GM12864 (cell line): ENCODE measurements around the gene ZNF778.
"Not testable (repeated sequence)": the region's sequence is repeated elsewhere in the genome, so short reads cannot be mapped to it uniquely, and the experiment has no call there.

Experiments
- DNase-seq: peaks from one replicate; pipeline ENCODE4 v3.0.0-alpha.2; 2011; ENCODE audit warnings: low read depth
- H3K4me3 ChIP-seq: 2 replicates; pipeline ENCODE4 v1.5.1; 2011; ENCODE audit warnings: mild to moderate bottlenecking, low read depth, low read length, control low read depth
- CTCF ChIP-seq: IDR thresholded peaks from 2 replicates; pipeline ENCODE4 v1.5.1; 2011; ENCODE audit warnings: low read depth, mild to moderate bottlenecking, moderate library complexity, low read length, control low read depth, inconsistent platforms; ENCODE audit errors: missing control alignments

The ZNF778 gene

GRCh38 chr16:89187770-89188392 is 29.6 kb upstream of the ZNF778 start:
- no peak overlapping the region for H3K4me3 ChIP-seq
- no peak for TF ChIP-seq CTCF
- no peak for DNase-seq

GRCh38 chr16:89188471-89189357 is 28.8 kb upstream of the ZNF778 start:
- not testable (repeated sequence) for H3K4me3 ChIP-seq

GRCh38 chr16:89189358-89190025 is 28.0 kb upstream of the ZNF778 start:
- no peak for DNase-seq
- TF ChIP-seq CTCF: no peak

More at GRCh38 chr16:89188471-89189357, 28.8 kb upstream of the ZNF778 start:
- not testable (repeated sequence) for DNase-seq

GRCh38 chr16:89190150-89190958 is 27.1 kb upstream of the ZNF778 start:
- no peak overlapping the region for H3K4me3 ChIP-seq
- no peak for DNase-seq
- no peak for TF ChIP-seq CTCF

More at GRCh38 chr16:89189358-89190025, 28.0 kb upstream of the ZNF778 start:
- no peak overlapping the region for H3K4me3 ChIP-seq

GRCh38 chr16:89191033-89191900 is 26.2 kb upstream of the ZNF778 start:
- no peak for DNase-seq
- no peak overlapping the region for H3K4me3 ChIP-seq
- TF ChIP-seq CTCF: no peak

GRCh38 chr16:89191901-89192185 is 25.7 kb upstream of the ZNF778 start:
- no peak for DNase-seq
- peak overlapping the region; percentile 43 for H3K4me3 ChIP-seq
- TF ChIP-seq CTCF: no peak

- peak overlapping the region; percentile 43 for H3K4me3 ChIP-seq
- not testable (repeated sequence) for DNase-seq
These were observed 25.1 kb upstream of the ZNF778 start for GRCh38 chr16:89192186-89192955.
